Spleen (tissue), 11 donors: ENCODE measurements around the gene ATP10D. TPM values are rescaled to one million over a fixed set of nuclear protein-coding genes. Genes with fewer than 3 reads are reported as not detected.

Experiments
- DNase-seq: peaks from one replicate; pipeline ENCODE4 v3.0.0-alpha.2; 2020
- H3K27ac ChIP-seq, 8 donors: fragments of 200-600 bp; sonication (generic) in 7 of 8; 1 replicate in 4 of 8; 2 replicates in 4 of 8; pipeline versions ENCODE4 v1.5.0 to v1.8.0; 2016 to 2021; ENCODE audit warnings: inconsistent platforms in 4 of 8, mild to moderate bottlenecking in 4 of 8, moderate library complexity in 1 of 8
- H3K27me3 ChIP-seq, 7 donors: fragments of 200-600 bp; sonication (generic) in 6 of 7; replicated peaks in 1 of 7; 1 replicate in 4 of 7; 2 replicates in 3 of 7; pipeline versions ENCODE4 v1.5.0 to v1.8.0; 2016 to 2021; ENCODE audit warnings: inconsistent platforms in 3 of 7, mild to moderate bottlenecking in 1 of 7
- H3K36me3 ChIP-seq, 6 donors: fragments of 200-600 bp; sonication (generic) in 5 of 6; 1 replicate in 4 of 6; 2 replicates in 2 of 6; pipeline versions ENCODE4 v1.5.0 to v1.8.0; 2016 to 2021; ENCODE audit warnings: inconsistent platforms in 2 of 6
- H3K4me1 ChIP-seq, 6 donors: fragments of 200-600 bp; sonication (generic) in 5 of 6; 1 replicate in 3 of 6; 2 replicates in 3 of 6; pipeline versions ENCODE4 v1.5.0 to v1.8.0; 2016 to 2021; ENCODE audit warnings: inconsistent platforms in 3 of 6
- H3K4me3 ChIP-seq, 8 donors: fragments of 200-600 bp; sonication (generic) in 7 of 8; 1 replicate in 4 of 8; 2 replicates in 4 of 8; pipeline versions ENCODE4 v1.5.0 to v1.8.0; 2016 to 2021; ENCODE audit warnings: inconsistent platforms in 4 of 8, mild to moderate bottlenecking in 4 of 8, moderate library complexity in 2 of 8
- H3K9me3 ChIP-seq, 8 donors: fragments of 200-600 bp; sonication (generic) in 7 of 8; 1 replicate in 4 of 8; 2 replicates in 4 of 8; pipeline versions ENCODE4 v1.5.0 to v1.8.0; 2016 to 2021; ENCODE audit warnings: inconsistent platforms in 4 of 8
- CTCF ChIP-seq, 11 experiments: fragments of 200-600 bp in 7 of 11; fragments of 450-650 bp in 4 of 11; sonication (generic) in 4 of 11; IDR thresholded peaks in 8 of 11; conservative IDR thresholded peaks in 3 of 11; 1 replicate in 7 of 11; 2 replicates in 4 of 11; pipeline versions ENCODE4 v1.4.0 to v1.8.0; 2016 to 2021; ENCODE audit warnings: antibody characterized with exemption in 11 of 11, inconsistent platforms in 4 of 11, mild to moderate bottlenecking in 1 of 11
- POLR2A ChIP-seq, 3 donors: fragments of 450-650 bp; IDR thresholded peaks; one replicate each; pipeline ENCODE4 v1.5.1; 2017; ENCODE audit warnings: antibody characterized with exemption in 3 of 3, mild to moderate bottlenecking in 1 of 3
- POLR2AphosphoS5 ChIP-seq, 3 donors: sonication (generic); formaldehyde crosslinking; IDR thresholded peaks; one replicate each; pipeline ENCODE4 v1.5.1; 2017; ENCODE audit warnings: antibody characterized with exemption in 3 of 3
- WGBS, 5 donors: extraction: QIAGEN DNeasy Blood & Tissue Kit in 3 of 5; methylation state at CpG; one replicate each; pipeline versions ENCODE4 v1.1.5 to v1.1.7; 2013 to 2018; 5-methylcytosine and 5-hydroxymethylcytosine counted together
- intact Hi-C: fragments of 100-400 bp; cut with DNase I; formaldehyde crosslinking; loops from one replicate; pipeline ENCODE4 v1.15.0; 2023; ENCODE audit warnings: low total_unique reads
- polyA plus RNA-seq, 3 donors: library from polyadenylated mRNA; stranded (reverse); fragments of 200-250 nt; gene quantifications; one replicate each; pipeline ENCODE4 v1.2.1, GENCODE V29; 2013
- total RNA-seq, 7 donors: library from RNA; depleted of rRNA in 3 of 7; stranded (reverse); fragments of >200 nt in 3 of 7; fragmentation: NEBNext Ultra II Directional in 4 of 7; extraction: Animal tissue kit (Norgen Biotek cat#: 25700) in 4 of 7; gene quantifications; one replicate each; pipeline versions ENCODE4 v1.1.0 to v1.2.1, GENCODE V29; 2016 to 2021
- donor health status: healthy with polysubstance abuse.
- donor health status: DM: no; HTN: no; CAD: no; lungs with moderate emphysema.
- donor health status: DM: no; HTN: no; CAD: no.
- donor health status: Bipolar disorder and iron deficiency.
- donor health status: healthy.
- donor health status: DM: no; HTN: no; CAD: no.
- donor health status: DM: yes; HTN: yes; CAD: no.

Gene ATP10D
- total and polyA plus RNA-seq, 10 donors: 4.6 to 79.1 (median 51.2) TPM

- Histone ChIP-seq H3K36me3 (peaks cover 0 to 59% (median 9%) of the 10 kb centered on the region in 6 donors), H3K27ac (no peak overlapping the region), H3K9me3 (peaks cover 0 to 4% (median 0%) of the 10 kb centered on the region in 8 donors), H3K4me1 (peaks cover 20 to 64% (median 29%) of the 10 kb centered on the region in 6 donors), H3K27me3 (no peaks in the 10 kb centered on the region), H3K4me3 (no peak overlapping the region)
- WGBS, 5 donors: 98 to 100% (median 98%) methylated on average over 1 of the region's 1 CpG
- TF ChIP-seq POLR2A (IDR thresholded peaks at IDR 0.05) (no peak), POLR2AphosphoS5 (IDR thresholded peaks at IDR 0.05) (no peak), CTCF (IDR thresholded peaks at IDR 0.05 in 8 of 11, conservative IDR thresholded peaks at IDR 0.05 in 3 of 11) (no peak)
- intact Hi-C loops: no loop called here
- no peak for DNase-seq
Observed at GRCh38 chr4:47534772-47535171, 49.7 kb downstream of the ATP10D start.

GRCh38 chr4:47535567-47536147 is 50.6 kb downstream of the ATP10D start:
- peaks cover 0 to 4% (median 0%) of the 10 kb centered on the region in 8 donors for H3K9me3 ChIP-seq
- H3K36me3 ChIP-seq: peaks cover 0 to 68% (median 11%) of the 10 kb centered on the region in 6 donors
- no peak for DNase-seq
- peaks cover 20 to 56% (median 28%) of the 10 kb centered on the region in 6 donors for H3K4me1 ChIP-seq
- intact Hi-C loops: no loop called here
- 89 to 94% (median 92%) methylated on average over 5 of the region's 5 CpGs for WGBS, 5 donors
- H3K27me3 ChIP-seq: no peaks in the 10 kb centered on the region
- TF ChIP-seq CTCF (IDR thresholded peaks at IDR 0.05 in 8 of 11, conservative IDR thresholded peaks at IDR 0.05 in 3 of 11): no peak
- no peak for TF ChIP-seq POLR2A (IDR thresholded peaks at IDR 0.05)
- TF ChIP-seq POLR2AphosphoS5 (IDR thresholded peaks at IDR 0.05): no peak
- H3K4me3 ChIP-seq: no peak overlapping the region
- no peak overlapping the region for H3K27ac ChIP-seq

GRCh38 chr4:47536966-47537365 is 51.9 kb downstream of the ATP10D start:
- H3K27ac ChIP-seq: no peak overlapping the region
- peaks cover 0 to 81% (median 11%) of the 10 kb centered on the region in 6 donors for H3K36me3 ChIP-seq
- TF ChIP-seq POLR2A (IDR thresholded peaks at IDR 0.05) (no peak), POLR2AphosphoS5 (IDR thresholded peaks at IDR 0.05) (no peak), CTCF (IDR thresholded peaks at IDR 0.05 in 8 of 11, conservative IDR thresholded peaks at IDR 0.05 in 3 of 11) (no peak)
- 0% methylated on average over 1 of the region's 1 CpG for WGBS, 5 donors
- no peak overlapping the region for H3K4me3 ChIP-seq
- H3K27me3 ChIP-seq: no peaks in the 10 kb centered on the region
- H3K4me1 ChIP-seq: peaks cover 13 to 43% (median 15%) of the 10 kb centered on the region in 6 donors
- DNase-seq: no peak
- intact Hi-C loops: no loop called here
- peaks cover 0 to 4% (median 0%) of the 10 kb centered on the region in 8 donors for H3K9me3 ChIP-seq

GRCh38 chr4:47538111-47538824 is 53.2 kb downstream of the ATP10D start:
- peak overlapping the region in 1 of 8 donors; percentile 28 for H3K27ac ChIP-seq

More at GRCh38 chr4:47538111-47538824, 53.2 kb downstream of the ATP10D start:
- peaks cover 0 to 4% (median 0%) of the 10 kb centered on the region in 8 donors for H3K9me3 ChIP-seq
- H3K27me3 ChIP-seq: no peaks in the 10 kb centered on the region
- peaks cover 0 to 30% (median 2%) of the 10 kb centered on the region in 6 donors for H3K4me1 ChIP-seq
- WGBS, 5 donors: 73 to 92% (median 88%) methylated on average over 3 of the region's 3 CpGs
- TF ChIP-seq POLR2A (IDR thresholded peaks at IDR 0.05) (no peak), CTCF (IDR thresholded peaks at IDR 0.05 in 8 of 11, conservative IDR thresholded peaks at IDR 0.05 in 3 of 11) (no peak), POLR2AphosphoS5 (IDR thresholded peaks at IDR 0.05) (no peak)
- intact Hi-C loops: no loop called here
- DNase-seq: no peak
- H3K4me3 ChIP-seq: no peak overlapping the region
- H3K36me3 ChIP-seq: peaks cover 0 to 92% (median 13%) of the 10 kb centered on the region in 6 donors
